GM12873 (cell line): Measurements from ENCODE around the gene CDH13.

Experiments used
- TF ChIP-seq, protein P1 (sequence below): IDR thresholded peaks from 2 replicates; pipeline ENCODE4 v1.5.1; 2012; ENCODE audit warnings: low read depth, mild to moderate bottlenecking, moderate library complexity, low read length, control low read depth; ENCODE audit not compliant: insufficient read depth; ENCODE audit errors: missing control alignments

Gene CDH13

DNA sequence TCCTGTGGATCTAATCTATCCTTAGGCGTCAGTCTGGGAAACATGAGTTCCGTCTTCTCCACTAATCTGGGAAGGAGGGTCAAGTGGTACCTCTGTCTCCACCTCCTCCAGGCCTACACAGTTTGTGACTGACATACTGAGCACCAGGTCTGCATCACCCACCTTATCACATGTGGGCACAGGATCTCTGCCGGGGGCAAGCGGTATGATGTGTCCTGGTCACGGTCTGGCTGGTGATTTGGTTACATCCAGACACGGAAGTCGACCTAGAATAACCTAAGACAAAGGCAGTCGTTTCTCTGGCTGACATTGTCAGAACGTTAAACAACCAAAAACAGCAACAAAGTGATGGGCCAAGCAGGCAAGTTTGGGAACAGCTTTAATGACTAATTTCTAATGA is 1098.5 kb downstream of the CDH13 start:
- TF ChIP-seq, protein P1, sequence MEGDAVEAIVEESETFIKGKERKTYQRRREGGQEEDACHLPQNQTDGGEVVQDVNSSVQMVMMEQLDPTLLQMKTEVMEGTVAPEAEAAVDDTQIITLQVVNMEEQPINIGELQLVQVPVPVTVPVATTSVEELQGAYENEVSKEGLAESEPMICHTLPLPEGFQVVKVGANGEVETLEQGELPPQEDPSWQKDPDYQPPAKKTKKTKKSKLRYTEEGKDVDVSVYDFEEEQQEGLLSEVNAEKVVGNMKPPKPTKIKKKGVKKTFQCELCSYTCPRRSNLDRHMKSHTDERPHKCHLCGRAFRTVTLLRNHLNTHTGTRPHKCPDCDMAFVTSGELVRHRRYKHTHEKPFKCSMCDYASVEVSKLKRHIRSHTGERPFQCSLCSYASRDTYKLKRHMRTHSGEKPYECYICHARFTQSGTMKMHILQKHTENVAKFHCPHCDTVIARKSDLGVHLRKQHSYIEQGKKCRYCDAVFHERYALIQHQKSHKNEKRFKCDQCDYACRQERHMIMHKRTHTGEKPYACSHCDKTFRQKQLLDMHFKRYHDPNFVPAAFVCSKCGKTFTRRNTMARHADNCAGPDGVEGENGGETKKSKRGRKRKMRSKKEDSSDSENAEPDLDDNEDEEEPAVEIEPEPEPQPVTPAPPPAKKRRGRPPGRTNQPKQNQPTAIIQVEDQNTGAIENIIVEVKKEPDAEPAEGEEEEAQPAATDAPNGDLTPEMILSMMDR, result no peak

DNA sequence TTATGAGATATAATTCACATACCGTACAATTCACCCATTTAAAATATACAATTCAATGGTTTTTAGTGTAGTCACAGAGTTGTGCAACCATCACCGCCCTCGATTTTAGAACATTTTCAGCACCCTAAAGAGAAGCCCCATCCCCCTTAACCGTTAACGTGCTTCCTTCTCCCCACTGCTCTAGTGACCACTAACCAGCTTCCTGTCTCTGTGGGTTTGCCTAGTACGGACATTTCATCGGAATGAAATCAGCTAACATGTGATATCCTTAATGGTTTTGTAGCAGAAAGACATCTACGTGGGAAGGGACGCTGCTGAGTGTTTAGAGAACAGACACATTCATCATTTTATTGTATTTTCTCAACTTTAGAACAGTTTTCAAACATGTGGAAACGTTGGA is 1100.2 kb downstream of the CDH13 start:
- TF ChIP-seq, protein P1, result no peak

DNA sequence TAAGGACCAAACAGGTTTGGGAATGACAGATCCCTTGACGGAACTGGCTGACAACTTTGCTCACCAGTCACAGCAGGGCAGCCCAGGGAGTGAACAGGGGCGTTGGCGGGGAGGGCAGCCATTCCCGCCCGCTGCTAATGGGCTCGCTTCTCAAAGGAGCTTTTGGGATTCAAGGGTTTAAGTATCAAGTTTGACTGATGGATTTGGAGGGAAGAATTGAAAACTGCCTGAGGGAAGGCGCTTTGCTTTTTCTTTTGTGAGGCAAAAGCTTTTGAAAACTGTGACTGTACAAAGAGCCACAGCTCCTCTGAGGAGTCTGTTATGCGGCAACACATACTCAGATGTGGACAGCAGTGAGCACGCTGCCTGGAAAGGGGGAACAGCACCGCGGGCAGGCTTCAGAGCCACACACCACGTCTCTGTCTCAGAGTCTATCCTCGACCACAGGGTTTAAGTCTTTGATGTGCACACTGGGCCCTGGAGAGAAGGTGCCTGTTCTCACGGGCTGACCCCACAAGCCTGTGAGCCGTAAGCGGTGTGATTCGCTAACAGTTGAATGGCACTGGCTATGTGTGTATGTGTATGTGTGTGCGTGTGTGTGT is 1101.1 kb downstream of the CDH13 start:
- TF ChIP-seq, protein P1, result no peak

DNA sequence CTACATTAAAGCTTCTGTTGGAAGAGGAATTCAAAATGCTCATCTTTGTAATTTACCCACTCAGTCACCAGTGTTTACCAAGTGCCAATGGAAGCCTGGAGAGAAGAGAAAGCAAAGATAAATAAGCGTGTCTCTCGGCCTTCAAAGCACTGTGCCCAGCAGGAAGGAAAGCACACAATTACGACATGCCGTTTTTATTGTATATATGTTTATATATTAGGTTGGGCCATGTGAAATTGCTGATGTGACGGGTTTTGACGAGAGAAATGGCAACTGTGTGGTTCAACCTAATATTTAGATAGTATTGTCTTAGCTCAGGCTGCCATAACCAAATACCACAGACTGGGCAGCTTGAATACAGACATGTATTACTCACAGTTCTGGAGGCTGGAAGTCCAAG is 1101.7 kb downstream of the CDH13 start:
- TF ChIP-seq, protein P1, result no peak

DNA sequence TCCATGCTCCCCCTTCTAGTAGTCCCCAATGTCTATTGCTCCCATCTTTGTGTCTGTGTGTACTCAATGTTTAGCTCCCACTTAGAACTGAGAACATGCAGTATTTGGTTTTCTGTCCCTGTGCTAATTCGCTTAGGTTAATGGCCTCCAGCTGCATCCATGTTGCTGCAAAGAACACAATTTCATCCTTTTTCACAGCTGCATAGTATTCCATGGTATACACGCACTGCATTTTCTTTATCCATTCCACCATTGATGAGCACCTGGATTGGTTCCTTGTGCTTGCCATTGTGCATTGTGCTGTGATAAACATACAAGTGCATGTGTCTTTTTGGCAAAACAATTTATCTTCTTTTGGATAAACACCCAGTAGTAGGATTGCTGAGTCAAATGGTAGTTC is 1104.0 kb downstream of the CDH13 start:
- TF ChIP-seq, protein P1, result no peak

DNA sequence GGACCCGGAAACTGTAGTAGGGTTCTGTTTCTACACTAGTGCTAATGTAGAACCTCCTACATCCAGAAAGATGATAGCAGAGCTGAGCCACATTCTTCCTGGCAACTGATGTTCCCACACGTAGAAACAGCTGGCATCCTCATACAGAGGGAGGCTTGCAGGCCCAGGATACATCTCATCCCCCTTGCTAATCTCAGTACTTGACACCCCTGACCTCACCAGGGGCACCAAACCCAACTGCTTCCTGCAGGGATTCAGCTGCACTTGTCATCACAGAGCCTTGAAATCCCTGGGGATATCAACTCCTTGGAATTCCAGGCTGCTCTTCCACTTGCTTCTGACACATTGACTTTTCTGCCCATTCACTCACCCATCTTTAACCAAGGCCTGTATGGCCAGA is 1105.8 kb downstream of the CDH13 start:
- TF ChIP-seq, protein P1, result no peak

DNA sequence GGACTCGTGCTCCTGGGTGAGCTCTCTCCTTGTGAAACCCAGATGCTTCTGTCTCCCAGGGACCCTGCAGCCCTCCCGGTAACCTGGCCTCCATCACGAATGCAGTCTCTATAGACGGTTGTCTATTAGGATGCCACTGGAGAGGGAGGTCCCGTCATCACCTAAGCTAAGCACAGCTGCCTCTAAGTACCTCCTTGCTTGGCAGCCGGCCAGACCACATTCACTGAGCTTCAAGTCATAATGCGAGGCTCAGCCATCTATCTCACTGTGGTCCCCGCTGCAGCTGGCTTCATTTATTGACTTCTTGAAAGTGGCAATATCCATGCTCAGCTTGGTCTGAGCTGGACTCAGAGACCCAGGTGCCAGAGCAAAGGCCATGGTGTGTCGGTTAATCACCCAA is 1106.5 kb downstream of the CDH13 start:
- TF ChIP-seq, protein P1, result no peak
